ENCODE measurements around the gene EPHA6.
"Not testable (repeated sequence)": the region's sequence is repeated elsewhere in the genome, so short reads cannot be mapped to it uniquely, and the experiment has no call there.

EPHA6 gene

DNA sequence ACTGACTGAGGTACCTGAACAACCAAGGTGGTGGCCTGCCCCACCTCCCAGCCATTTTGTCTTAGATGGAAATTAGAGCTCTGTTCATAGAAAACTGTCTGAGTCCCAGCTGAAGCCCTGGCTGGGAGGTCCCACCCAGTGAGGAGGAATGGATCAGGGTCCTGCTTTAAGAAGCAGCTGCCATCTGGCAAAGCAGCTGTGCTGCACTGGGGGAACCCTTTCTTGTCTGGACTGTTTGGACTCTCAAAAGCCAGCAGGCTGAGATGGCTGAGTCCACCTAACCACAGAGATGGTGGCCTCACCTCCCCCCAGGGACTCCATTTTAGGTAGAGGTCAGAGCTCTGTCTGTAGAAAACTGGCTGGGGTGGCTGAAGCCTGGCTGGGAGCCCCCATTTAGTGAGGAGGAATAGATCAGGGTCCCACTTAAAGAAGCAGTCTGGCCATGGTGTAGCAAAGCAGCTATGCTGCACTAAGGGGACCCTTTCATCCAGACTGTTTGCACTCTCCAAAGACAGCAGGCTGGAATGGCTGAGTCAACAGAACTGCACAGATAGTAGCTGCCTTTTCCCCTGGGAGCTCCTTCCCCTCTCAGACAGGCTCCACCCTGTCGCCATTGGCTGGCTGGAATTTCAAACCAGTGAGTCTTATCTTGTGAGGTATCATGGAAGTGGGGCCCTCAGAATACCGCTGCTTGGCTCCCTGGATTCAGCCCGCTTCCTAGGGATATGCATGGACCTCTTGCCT lies 116.9 kb downstream of the EPHA6 start:
- DNase-seq, result no peak

DNA sequence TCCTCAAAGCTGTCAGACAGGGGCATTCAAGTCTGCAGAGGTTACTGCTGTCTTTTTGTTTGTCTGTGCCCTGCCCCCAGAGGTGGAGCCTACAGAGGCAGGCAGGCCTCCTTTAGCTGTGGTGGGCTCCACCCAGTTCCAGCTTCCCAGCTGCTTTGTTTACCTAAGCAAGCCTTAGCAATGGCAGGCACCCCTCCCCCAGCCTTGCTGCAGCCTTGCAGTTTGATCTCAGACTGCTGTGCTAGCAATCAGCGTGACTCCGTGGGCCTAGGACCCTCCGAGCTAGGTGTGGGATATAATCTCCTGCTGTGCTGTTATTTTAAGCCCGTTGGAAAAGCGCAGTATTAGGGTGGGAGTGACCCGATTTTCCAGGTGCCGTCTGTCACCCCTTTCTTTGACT lies 127.7 kb downstream of the EPHA6 start:
- DNase-seq, result not testable (repeated sequence)

DNA sequence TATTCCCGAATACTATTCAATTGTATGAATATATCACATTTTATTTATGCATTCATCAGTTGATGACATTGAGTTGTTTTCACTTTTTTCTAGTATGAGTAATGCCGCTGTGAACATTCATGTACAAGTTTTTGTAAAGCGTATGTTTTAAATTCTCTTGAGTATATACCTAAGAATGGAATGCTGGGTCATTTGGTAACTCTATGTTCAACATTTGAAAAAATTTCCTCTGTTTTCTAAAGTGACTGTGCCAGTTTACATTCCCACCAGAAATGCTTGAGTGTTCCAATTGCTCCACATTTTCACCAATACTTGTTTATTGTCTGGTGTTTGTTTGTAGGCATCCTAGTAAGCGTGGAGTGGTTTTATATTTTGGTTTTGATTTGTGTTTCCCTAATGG lies 144.5 kb downstream of the EPHA6 start:
- no peak for DNase-seq

DNA sequence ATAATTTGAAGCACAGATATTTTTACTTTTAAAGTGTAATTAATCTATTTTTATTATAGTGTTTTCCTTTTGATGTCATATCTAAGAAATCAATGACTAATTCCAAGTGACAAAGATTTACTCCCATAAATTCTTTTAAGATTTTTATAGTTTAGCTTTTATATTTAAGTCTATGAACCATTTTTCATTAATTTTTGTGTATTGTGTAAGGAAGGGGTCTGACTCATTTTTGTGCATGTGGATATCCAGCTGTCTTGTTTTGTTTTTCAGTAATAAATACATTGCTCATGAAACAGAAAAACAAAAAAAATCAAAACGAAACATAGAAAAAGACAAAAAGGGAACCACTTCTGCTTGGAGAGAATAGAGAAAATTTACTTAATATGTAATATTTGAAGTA lies 145.1 kb downstream of the EPHA6 start:
- DNase-seq, result no peak

DNA sequence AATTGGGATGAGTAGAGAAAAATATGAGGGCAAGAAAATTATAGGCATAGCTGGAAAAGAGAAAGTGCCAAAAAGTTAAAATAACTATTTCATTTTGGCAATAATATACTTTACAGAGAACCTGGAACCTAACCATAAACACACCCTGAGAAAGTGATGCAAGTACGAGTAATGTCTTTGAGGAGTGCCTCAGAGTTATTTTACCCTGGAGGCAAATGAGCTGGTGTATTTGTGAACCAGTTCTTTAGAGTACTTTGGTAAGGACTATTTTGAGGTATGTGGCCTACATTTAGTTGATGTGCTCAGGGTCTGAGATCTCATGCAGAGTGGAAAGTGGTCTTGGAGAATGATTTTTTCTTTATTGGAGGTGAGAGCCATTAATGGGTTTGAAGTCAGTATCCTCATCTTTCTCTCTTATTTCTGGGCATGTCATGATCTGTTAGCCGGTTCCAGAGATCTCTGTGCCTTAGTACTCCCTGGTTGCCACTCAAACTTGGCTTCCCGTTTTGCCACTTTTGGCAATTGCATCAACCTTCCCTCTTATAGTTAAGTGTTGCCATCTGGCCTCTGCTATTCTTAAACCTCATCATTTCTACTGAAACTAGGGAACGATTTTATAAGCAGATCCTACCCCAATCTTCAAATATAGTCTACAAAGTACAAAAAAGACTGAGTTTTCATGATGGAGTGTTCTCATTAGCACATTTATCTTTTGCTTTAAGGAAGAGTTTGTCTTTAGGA lies 145.7 kb downstream of the EPHA6 start:
- DNase-seq, result no peak

DNA sequence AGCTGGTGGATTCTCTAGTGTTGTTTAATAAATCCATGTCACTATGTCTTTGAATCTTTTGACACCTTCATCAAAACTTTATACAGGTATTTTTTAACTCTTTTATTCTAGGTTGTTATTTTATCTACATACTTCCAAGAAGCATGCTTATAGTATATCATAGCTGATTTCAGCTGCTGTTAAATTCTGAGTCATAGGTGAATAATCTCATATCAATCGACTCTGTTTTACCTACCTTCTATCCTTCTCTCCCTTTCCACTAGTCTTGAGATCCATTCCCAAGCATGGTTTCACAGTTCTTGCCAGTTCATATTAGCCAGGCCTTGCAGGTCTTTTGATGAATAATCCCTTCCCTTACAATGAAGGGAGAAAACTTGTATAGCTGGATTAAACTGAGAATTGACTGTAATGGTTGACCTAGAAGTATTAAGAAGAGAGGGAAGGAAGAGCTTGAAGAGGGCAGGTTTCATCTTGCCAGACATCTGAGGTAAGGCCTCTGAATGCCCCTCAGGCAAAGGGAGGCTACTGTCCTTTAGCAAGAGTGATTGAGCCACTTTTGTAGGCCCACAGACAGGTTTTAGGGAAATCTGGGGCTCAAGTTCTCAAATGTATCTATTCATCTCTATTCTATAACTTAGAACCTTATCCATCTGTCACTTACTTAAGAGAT lies 146.4 kb downstream of the EPHA6 start:
- no peak for DNase-seq

DNA sequence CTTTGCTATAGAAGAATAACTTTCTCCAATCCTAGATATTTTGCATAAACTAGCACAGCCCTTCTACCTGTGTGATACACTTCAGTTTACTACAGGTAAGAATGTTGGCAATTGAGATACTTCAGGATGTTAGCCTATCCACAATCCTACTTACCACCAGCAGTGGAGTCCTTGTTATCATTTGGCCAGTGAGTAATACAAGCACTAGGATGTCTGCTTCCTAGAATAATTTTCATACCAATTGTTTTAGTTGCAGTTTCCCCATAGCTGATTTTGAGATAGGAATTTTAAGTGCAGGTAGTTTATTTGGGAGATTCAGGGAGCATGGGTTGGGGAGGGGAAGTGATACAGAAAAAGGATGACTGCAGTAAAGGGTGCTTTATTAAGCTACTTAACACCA lies 147.2 kb downstream of the EPHA6 start:
- no peak for DNase-seq

DNA sequence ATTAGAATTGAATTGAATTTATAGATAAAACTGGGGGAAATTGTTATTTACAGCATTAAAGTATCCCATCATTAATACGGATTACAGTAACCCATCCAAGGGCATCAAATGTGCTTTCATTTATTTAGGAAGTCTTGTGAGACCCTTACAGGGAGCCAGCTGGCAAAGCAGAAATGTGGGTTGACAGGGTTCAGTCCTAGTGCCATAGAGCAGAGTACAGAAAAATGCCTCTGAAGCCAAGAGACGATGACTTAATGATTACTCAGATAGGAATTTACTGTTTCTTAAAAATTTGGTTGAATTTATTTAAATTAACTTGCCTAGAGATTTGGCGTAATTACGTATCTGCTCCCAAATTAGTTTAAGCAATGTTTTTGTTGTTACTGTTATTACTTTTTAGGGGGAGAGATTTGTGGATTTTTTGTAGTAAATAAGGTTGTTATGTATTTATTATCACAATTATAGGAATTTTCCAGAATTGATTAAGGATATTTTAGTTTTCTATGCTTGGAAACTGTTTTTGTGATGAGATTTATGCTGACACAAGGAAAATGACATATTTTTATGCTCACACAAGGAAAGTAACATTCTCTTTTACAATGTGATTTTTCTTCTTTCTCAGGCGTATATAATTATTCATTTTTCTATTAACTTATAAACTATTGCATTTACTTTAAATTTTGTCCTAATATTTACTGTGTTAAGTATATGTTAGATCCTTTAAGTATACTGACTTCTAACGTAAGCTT lies 152.0 kb downstream of the EPHA6 start:
- no peak for DNase-seq

DNA sequence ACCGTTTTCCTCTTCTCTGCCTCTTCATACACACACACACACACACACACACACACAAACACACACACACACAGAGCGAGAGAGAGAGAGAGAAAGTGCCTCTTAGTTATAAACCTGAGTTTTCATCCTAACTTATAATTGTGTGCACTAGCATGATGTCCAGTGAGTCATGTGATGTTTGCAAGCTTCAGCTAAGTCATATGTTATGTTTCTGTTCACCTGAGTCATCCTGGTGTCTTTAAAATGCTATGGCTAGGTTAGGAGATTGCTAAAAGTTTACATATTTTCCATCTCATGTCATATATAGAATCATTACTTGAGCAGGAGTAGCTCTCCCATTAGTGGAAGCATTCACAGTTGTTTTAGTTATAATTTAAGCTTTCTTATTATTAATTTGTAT lies 155.8 kb downstream of the EPHA6 start:
- no peak for DNase-seq

DNA sequence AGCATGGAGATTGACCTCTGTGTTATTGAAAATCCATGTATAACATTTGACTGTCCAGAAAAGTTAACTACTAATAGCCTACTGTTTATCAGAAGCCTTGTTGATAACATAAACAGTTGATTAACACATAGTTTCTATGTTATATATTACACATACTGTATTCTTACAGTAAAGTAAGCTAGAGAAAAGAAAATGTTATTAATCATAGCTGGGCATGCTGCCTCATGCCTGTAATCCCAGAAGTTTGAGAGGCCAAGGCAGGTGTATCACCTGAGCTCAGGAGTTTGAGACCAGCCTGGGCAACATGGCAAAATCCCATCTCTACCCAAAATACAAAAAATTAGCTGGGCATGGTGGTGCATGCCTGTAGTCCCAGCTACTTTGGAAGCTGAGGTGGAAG lies 163.3 kb downstream of the EPHA6 start:
- no peak for DNase-seq

DNA sequence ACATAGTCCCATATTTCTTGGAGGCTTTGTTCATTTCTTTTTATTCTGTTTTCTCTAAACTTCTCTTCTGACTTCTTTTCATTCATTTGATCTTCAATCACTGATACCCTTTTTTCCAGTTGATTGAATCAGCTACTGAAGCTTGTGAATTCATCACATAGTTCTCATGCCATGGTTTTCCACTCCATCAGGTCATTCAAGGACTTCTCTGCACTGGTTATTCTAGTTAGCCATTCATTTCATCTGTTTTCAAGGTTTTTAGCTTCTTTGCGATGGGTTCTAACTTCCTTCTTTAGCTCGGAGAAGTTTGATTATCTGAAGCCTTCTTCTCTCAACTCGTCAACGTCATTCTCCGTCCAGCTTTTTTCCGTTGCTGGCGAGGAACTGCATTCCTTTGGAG lies 169.3 kb downstream of the EPHA6 start:
- not testable (repeated sequence) for DNase-seq

DNA sequence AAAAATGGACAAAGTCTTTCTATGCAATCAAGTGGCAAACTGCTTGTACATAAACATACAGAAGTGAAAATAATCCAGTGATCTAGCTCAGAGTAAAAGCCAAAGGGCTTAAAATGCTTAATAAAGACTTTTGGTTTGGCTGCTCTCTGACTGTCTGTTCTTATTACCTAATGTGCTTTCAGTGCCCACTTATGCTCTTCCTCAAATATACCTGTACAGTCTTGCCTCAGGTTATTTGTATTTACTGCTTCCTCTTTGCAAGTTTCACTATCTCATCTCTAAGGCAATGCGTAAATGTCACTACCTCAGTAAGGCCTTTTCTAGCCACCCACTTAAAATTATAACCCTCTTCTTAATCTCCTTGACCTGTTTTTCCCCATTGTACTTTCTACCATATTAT lies 171.8 kb downstream of the EPHA6 start:
- no peak for DNase-seq

DNA sequence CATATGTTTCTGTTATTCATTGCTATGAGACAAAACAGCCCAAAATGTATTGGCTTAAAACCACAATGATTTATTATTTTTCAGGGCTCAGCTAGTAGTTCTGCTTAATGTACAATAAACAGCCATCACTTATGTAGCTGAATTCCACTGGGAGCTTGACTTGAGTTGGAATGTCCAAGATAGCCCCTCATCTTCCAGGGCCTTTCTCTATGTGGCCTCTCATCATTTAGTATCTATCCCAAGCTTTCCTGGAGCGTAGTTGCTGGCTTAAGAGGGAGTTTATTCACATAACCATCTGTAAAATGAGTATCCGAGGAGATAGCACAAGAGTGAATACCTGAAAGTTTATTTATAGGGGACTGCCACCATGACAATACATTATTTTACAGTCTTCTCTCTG lies 176.8 kb downstream of the EPHA6 start:
- no peak for DNase-seq

DNA sequence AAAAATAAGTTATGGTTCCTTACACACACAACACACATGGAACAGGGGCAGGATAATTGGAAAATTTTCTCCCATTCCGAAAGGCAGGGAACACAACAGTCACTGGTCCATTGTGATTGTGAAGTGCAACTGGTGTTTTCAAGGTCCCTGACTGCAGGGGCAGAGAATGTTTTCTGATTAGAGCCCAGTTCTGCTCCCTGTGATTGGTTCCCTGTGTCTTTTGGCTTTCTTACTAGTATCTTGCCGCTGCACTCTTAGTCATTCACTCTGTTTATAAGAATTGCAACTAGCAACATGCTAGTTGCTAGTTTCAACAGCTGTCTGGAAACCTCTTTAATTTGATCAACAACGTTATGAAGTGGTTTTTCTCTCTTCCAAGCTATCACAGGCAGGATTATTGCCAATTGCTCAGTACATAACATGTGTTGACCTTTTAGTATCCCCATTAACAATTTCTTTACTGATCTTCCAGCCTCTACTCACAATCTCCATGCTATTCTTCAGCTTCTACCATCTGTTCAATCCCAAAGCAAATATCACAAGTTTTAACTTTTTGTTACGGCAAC lies 177.5 kb downstream of the EPHA6 start:
- no peak for DNase-seq

DNA sequence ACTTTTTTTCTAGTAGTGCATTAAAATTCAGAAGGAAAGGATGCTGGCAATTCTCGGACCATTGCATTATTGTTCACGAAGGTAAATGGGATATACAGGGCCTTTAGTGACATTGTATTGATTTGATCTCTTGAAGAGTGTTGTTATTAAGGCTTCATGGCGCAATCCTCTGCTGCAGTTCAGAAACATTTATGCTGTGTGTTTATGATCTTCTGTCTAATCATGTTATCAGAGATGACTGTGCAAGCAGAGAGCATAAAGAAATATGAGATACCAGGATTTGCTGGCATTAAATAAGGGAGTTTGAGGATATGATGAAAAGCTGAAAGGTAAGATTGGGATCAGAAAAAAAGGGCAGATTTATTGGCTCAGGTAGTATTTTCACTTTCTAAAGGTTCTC lies 180.6 kb downstream of the EPHA6 start:
- DNase-seq, result no peak

DNA sequence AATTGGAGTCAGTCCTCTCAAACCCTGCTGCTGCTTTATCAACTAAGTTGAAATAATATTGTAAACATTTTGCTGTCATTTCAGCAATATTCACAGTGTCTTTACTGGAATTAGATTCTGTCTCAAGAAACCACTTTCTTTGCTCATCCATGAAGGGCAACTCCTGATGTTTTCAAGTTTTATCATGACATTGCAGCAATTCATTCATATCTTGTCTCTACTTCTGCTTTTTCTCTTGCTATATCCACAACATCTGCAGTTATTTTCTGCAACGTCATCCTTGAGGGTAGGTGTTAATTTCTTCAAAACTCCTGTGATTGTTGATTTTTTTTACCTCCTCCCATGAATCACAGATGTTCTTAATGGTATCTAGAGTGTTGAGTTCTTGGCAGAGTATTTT lies 181.6 kb downstream of the EPHA6 start:
- no peak for DNase-seq

DNA sequence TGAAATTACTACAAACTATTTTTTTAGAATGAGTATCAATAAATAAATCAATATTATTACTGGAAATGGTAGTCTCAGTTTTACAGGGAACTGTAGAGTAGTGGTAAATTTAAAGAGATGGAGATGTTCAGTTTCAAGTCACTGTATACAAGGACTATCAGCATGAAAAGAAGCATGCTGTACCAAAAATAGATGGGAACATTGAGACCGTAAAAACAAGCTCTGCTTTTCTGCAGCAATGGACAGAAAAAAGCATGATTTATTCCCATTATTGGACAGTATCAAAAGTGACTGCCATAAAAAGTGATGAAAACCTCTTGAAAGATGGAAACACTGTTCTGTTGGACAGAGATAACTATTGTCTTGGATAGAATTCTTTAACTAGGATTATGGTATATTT lies 187.2 kb downstream of the EPHA6 start:
- no peak for DNase-seq

DNA sequence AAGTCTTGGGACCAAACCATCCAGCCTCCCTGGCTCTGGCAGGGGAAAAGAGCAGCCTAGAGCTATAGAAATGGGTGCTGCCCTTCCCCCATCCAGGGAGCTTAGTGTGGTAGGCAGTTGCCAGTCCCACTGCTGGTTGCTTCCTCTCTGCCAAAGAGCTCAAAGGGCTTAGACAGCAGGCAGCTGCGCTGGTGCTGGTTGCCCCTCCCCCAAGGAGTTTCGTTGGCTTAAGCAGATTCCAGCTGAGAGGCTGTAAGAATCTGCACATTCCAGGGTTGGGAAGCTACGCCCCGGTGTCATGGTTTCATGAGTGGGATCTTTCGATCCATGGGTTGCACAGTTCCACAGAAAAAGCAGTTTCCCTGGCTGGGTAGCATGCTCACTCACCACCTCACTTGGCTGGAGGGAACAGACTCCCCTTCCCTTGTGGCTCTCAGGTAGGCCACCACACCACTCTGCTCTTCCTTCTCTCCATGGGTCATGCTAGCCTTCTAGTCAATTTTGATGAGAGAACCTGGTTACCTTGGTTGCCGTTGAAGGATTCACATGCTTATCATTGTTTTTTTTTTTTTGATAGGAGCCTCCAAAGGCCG lies 195.1 kb downstream of the EPHA6 start:
- DNase-seq, result no peak

DNA sequence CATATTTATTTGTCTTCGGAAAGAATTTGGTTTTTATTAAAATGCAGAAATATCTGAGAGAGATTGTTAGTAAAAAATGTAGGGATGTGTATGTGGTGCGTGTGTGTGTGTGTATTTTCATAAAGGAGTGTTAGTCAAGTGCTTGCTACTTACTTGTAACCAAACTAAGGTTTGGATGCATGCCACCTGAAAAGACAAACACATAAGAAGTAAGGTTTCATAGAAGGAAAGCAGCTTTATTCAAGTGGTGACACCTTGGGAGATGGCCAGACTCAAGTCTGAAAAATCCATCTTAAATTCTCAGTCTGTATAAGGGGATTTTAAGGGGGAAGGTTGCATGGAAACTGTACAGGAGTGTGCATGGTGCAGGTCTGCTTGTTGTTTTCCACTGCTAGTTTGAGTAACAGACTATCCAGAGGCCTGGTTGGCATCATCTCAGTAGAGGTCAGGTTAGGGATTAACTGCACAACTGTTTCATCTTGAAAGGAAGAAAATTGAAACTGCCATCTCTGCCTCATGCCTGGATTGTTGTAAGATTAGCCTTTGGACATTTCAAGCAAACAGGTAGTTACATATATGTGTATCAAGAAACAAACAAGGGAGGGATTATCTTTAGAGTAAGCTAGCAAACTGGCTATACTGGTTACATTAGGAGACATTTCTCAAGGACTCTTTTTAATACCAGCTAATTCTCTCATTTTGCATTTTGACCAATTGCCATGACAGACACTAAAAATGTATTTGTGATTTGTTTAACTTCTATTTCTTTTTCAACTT lies 196.7 kb downstream of the EPHA6 start:
- no peak for DNase-seq

DNA sequence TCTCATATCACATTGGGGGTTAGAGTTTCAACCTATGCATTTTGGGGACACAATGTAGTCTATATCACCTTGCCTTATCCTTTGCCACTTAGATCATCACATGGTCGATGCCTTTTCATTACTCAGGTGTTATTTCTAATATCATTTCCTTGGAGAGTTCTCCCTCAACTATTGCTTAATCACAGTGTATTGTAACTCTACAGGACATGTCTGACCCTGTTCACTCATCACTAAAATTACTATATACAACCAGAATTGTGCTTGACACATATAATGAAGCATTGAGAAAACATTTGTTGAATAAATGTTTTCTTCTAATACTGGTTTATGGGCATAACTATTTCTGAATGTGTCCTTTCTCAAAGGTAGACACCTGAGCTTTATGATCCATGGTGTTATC lies 207.4 kb downstream of the EPHA6 start:
- DNase-seq, result no peak

DNA sequence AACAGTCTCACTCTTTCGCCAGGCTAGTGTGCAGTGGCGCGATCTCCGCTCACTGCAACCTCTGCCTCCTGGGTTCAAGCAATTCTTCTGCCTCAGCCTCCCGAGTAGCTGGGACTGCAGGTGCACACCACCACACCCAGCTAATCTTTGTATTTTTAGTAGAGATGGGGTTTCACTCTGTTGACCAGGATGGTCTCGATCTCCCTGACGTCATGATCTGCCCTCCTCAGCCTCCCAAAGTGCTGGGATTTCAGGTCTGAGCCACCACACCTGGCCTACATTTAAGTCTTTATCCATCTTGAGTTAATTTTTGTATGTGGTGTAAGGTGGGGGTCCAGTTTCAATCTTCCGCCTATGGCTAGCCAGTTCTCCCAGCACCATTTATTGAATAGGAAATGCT lies 211.2 kb downstream of the EPHA6 start:
- DNase-seq, result not testable (repeated sequence)

DNA sequence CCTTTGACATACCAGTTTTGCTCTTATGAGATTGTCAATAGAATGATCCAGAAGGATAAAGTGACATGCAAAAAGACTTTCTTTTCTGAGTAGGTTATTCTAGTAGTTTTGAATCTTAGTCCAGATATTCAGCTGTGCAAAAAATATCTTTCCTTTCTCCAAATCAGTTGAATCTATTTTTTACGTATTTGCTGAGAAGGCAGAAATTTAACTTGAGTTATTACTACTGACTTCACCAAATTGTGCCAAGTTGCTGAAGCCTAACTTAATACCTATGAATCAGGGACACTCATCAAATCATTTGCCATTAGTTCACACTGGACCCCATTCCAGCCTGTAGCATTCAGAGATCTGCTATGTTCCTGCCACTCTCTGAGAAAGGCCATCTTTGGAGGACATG lies 215.6 kb downstream of the EPHA6 start:
- DNase-seq, result no peak
